Cardiac fibroblast (primary cell): Measurements from ENCODE around the gene FAM83C.
"Not testable (repeated sequence)": the region's sequence is repeated elsewhere in the genome, so short reads cannot be mapped to it uniquely, and the experiment has no call there.

Experiments used
- DNase-seq, 2 donors: peaks; one replicate each; pipeline versions ENCODE4 v3.0.0 to v3.0.0-alpha.2; 2010; ENCODE audit warnings: low read depth in 2 of 2
- H3K4me3 ChIP-seq, 2 donors: replicated peaks in 1 of 2; 1 replicate in 1 of 2; 2 replicates in 1 of 2; pipeline ENCODE4 v1.5.1; 2011; ENCODE audit warnings: low read depth in 2 of 2, low read length in 2 of 2, mild to moderate bottlenecking in 2 of 2, moderate library complexity in 1 of 2
- CTCF ChIP-seq: IDR thresholded peaks from one replicate; pipeline ENCODE4 v1.5.1; 2011; ENCODE audit warnings: low read depth, mild to moderate bottlenecking, low read length, inconsistent platforms

FAM83C gene

GRCh38 chr20:35318502-35319157 lies 26.4 kb upstream of the FAM83C start:
- no peak overlapping the region for H3K4me3 ChIP-seq
- no peak for TF ChIP-seq CTCF
- DNase-seq = peak; percentile 63 to 92

- H3K4me3 ChIP-seq = no peak overlapping the region
- TF ChIP-seq CTCF = no peak
- no peak for DNase-seq
These were observed 25.4 kb upstream of the FAM83C start for GRCh38 chr20:35317416-35318210.

- no peak for DNase-seq
- no peak for TF ChIP-seq CTCF
- H3K4me3 ChIP-seq = no peak overlapping the region
These were observed 23.9 kb upstream of the FAM83C start for GRCh38 chr20:35316086-35316485.

GRCh38 chr20:35315632-35316020 lies 23.4 kb upstream of the FAM83C start:
- peak in 1 of 2 donors; percentile 51 for DNase-seq
- not testable (repeated sequence) for H3K4me3 ChIP-seq

GRCh38 chr20:35314816-35315631 lies 22.8 kb upstream of the FAM83C start:
- TF ChIP-seq CTCF = no peak
- H3K4me3 ChIP-seq = no peak overlapping the region
- no peak for DNase-seq

- no peak overlapping the region for H3K4me3 ChIP-seq
- no peak for TF ChIP-seq CTCF
- DNase-seq = peak; percentile 76 to 91
These were observed 20.1 kb upstream of the FAM83C start for GRCh38 chr20:35312318-35312717.

- DNase-seq = no peak
- no peak for TF ChIP-seq CTCF
- no peak overlapping the region for H3K4me3 ChIP-seq
These were observed 19.6 kb upstream of the FAM83C start for GRCh38 chr20:35311822-35312221.
